Sigmoid colon (tissue), 7 donors: ENCODE measurements around the gene ARHGAP42. TPM values are rescaled to one million over a fixed set of nuclear protein-coding genes. Genes with fewer than 3 reads are reported as not detected.

Experiments
- DNase-seq: peaks from one replicate; pipeline ENCODE4 v3.0.0-alpha.2; 2019
- H3K27ac ChIP-seq, 4 donors: fragments of 200-600 bp; sonication (generic); one replicate each; pipeline ENCODE4 v1.5.1; 2016 to 2019; ENCODE audit warnings: mild to moderate bottlenecking in 1 of 4
- H3K27me3 ChIP-seq, 3 donors: fragments of 200-600 bp; sonication (generic); one replicate each; pipeline ENCODE4 v1.5.1; 2019; ENCODE audit warnings: mild to moderate bottlenecking in 1 of 3
- H3K36me3 ChIP-seq, 4 donors: fragments of 200-600 bp; sonication (generic); one replicate each; pipeline ENCODE4 v1.5.1; 2016 to 2019
- H3K4me1 ChIP-seq, 4 donors: fragments of 200-600 bp; sonication (generic); one replicate each; pipeline ENCODE4 v1.5.1; 2017 to 2019
- H3K4me3 ChIP-seq, 4 donors: fragments of 200-600 bp; sonication (generic); one replicate each; pipeline ENCODE4 v1.5.1; 2017 to 2019; ENCODE audit warnings: mild to moderate bottlenecking in 2 of 4, moderate library complexity in 1 of 4
- H3K9me3 ChIP-seq, 4 donors: fragments of 200-600 bp in 3 of 4; sonication (generic) in 3 of 4; one replicate each; pipeline versions ENCODE4 v1.5.1 to v1.6.1; 2013 to 2019
- EP300 ChIP-seq, 4 donors: sonication (generic); formaldehyde crosslinking; IDR thresholded peaks; one replicate each; pipeline ENCODE4 v1.6.1; 2017; ENCODE audit warnings: antibody characterized with exemption in 4 of 4
- POLR2A ChIP-seq, 2 donors: fragments of 450-650 bp; IDR thresholded peaks; one replicate each; pipeline ENCODE4 v1.6.1; 2016; ENCODE audit warnings: antibody characterized with exemption in 2 of 2, mild to moderate bottlenecking in 2 of 2, moderate library complexity in 2 of 2
- POLR2AphosphoS5 ChIP-seq, 4 donors: sonication (generic); formaldehyde crosslinking; IDR thresholded peaks; one replicate each; pipeline ENCODE4 v1.6.1; 2017; ENCODE audit warnings: antibody characterized with exemption in 4 of 4
- WGBS, 2 donors: extraction: QIAGEN DNeasy Blood & Tissue Kit; methylation state at CpG; one replicate each; pipeline ENCODE4 v1.1.7; 2013; 5-methylcytosine and 5-hydroxymethylcytosine counted together
- intact Hi-C: fragments of 100-400 bp; cut with DNase I; formaldehyde crosslinking; loops from one replicate; pipeline ENCODE4 v1.15.1; 2023
- polyA plus RNA-seq, 3 donors: library from polyadenylated mRNA; stranded (reverse); fragments of 200-250 nt; gene quantifications; one replicate each; pipeline ENCODE4 v1.2.3, GENCODE V29; 2013
- total RNA-seq, 4 donors: library from RNA; depleted of rRNA; stranded (reverse); fragments of >200 nt; gene quantifications; one replicate each; pipeline ENCODE4 v1.1.0, GENCODE V29; 2016
- TF ChIP-seq, protein P1 (sequence below), 4 experiments: fragments of 450-650 bp in 3 of 4; fragments of 200-600 bp in 1 of 4; IDR thresholded peaks; one replicate each; pipeline ENCODE4 v1.5.1; 2016 to 2019; ENCODE audit warnings: antibody characterized with exemption in 4 of 4, mild to moderate bottlenecking in 3 of 4, moderate library complexity in 2 of 4
- donor health status: healthy with polysubstance abuse.
- donor health status: Bipolar disorder and iron deficiency.
- donor health status: healthy.

The ARHGAP42 gene
- total and polyA plus RNA-seq, 7 donors, result 4.2 to 16.9 (median 6.4) TPM

DNA sequence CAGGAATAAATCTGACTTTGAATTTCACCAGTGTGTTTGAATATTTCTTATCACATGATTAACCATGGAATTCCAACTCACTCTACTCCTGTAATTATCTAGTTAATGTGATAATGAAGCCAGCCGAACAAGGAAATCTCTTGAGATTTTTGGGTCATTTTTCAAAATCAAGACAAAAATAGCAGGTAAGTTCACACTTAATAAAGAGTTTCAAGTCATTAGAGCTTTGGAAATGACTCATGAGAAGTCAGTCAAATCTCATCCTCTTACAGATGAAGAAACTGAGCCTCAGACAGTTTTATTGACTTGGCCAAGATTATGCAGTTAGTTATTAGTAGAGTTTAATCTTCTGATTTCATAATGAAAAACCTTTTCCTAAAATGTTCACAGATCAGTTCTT lies 148.8 kb downstream of the ARHGAP42 start:
- no peaks in the 10 kb centered on the region for H3K36me3 ChIP-seq

DNA sequence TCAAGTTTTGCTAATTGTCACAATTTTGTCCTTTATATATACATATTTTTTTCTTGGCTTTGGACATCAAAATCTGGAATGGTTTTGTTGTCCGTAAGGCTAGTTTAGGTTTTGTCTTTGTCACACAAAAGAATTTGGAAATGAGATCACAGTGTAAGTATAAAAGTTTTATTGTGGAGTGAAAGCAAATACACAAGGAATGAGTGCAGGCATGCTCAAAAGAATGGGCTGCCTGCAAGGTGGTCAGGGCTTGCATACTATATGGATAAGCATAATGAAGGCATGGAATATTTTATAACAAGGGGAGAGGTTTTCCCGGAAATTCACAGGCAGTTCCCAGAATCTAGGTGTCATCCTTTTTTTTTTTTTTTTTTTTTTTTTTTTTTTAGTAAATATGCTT lies 150.2 kb downstream of the ARHGAP42 start:
- DNase-seq, result no peak
- 91 to 92% methylated on average over 2 of the region's 2 CpGs for WGBS, 2 donors
- Histone ChIP-seq H3K4me3 (no peak overlapping the region), H3K4me1 (peaks cover 0 to 9% (median under 1%) of the 10 kb centered on the region in 4 donors), H3K27me3 (no peaks in the 10 kb centered on the region), H3K36me3 (no peaks in the 10 kb centered on the region), H3K27ac (no peak overlapping the region), H3K9me3 (no peaks in the 10 kb centered on the region)
- intact Hi-C loops, result no loop called here
- TF ChIP-seq, protein P1, sequence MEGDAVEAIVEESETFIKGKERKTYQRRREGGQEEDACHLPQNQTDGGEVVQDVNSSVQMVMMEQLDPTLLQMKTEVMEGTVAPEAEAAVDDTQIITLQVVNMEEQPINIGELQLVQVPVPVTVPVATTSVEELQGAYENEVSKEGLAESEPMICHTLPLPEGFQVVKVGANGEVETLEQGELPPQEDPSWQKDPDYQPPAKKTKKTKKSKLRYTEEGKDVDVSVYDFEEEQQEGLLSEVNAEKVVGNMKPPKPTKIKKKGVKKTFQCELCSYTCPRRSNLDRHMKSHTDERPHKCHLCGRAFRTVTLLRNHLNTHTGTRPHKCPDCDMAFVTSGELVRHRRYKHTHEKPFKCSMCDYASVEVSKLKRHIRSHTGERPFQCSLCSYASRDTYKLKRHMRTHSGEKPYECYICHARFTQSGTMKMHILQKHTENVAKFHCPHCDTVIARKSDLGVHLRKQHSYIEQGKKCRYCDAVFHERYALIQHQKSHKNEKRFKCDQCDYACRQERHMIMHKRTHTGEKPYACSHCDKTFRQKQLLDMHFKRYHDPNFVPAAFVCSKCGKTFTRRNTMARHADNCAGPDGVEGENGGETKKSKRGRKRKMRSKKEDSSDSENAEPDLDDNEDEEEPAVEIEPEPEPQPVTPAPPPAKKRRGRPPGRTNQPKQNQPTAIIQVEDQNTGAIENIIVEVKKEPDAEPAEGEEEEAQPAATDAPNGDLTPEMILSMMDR (IDR thresholded peaks at IDR 0.05), result no peak
- no peak for TF ChIP-seq POLR2AphosphoS5 (IDR thresholded peaks at IDR 0.05)
- no peak for TF ChIP-seq EP300 (IDR thresholded peaks at IDR 0.05)
- no peak for TF ChIP-seq POLR2A (IDR thresholded peaks at IDR 0.05)

More for the DNA sequence above, 148.8 kb downstream of the ARHGAP42 start:
- DNase-seq, result no peak
- no peak for TF ChIP-seq POLR2A (IDR thresholded peaks at IDR 0.05)
- TF ChIP-seq EP300 (IDR thresholded peaks at IDR 0.05), result no peak
- TF ChIP-seq, protein P1 (IDR thresholded peaks at IDR 0.05), result no peak
- TF ChIP-seq POLR2AphosphoS5 (IDR thresholded peaks at IDR 0.05), result no peak
- H3K27me3 ChIP-seq, result no peaks in the 10 kb centered on the region
- H3K4me1 ChIP-seq, result peaks cover 0 to 23% (median 14%) of the 10 kb centered on the region in 4 donors
- 87 to 89% methylated on average over 1 of the region's 1 CpG for WGBS, 2 donors
- H3K4me3 ChIP-seq, result no peak overlapping the region
- H3K9me3 ChIP-seq, result no peaks in the 10 kb centered on the region
- intact Hi-C loops, result no loop called here
- no peak overlapping the region for H3K27ac ChIP-seq

GRCh38 chr11:100841711-100842407 lies 154.8 kb downstream of the ARHGAP42 start:
- TF ChIP-seq, protein P1 (IDR thresholded peaks at IDR 0.05), result no peak
- TF ChIP-seq EP300 (IDR thresholded peaks at IDR 0.05), result no peak
- no peak for TF ChIP-seq POLR2A (IDR thresholded peaks at IDR 0.05)
- no peak for TF ChIP-seq POLR2AphosphoS5 (IDR thresholded peaks at IDR 0.05)
- no peaks in the 10 kb centered on the region for H3K27me3 ChIP-seq
- no peak overlapping the region for H3K4me3 ChIP-seq
- WGBS, 2 donors, result 92% methylated on average over 4 of the region's 4 CpGs
- DNase-seq, result no peak
- H3K27ac ChIP-seq, result no peak overlapping the region
- H3K9me3 ChIP-seq, result no peaks in the 10 kb centered on the region
- no peaks in the 10 kb centered on the region for H3K4me1 ChIP-seq
- intact Hi-C loops, result no loop called here
- no peaks in the 10 kb centered on the region for H3K36me3 ChIP-seq

GRCh38 chr11:100847696-100848216 lies 160.7 kb downstream of the ARHGAP42 start:
- TF ChIP-seq, protein P1 (IDR thresholded peaks at IDR 0.05), result no peak
- TF ChIP-seq POLR2A (IDR thresholded peaks at IDR 0.05) (no peak), EP300 (IDR thresholded peaks at IDR 0.05) (no peak)
- H3K4me1 ChIP-seq, result peaks cover 0 to 15% (median 8%) of the 10 kb centered on the region in 4 donors
- no peak for DNase-seq
- intact Hi-C loops, result no loop called here
- no peaks in the 10 kb centered on the region for H3K36me3 ChIP-seq
- no peaks in the 10 kb centered on the region for H3K27me3 ChIP-seq
- no peaks in the 10 kb centered on the region for H3K9me3 ChIP-seq
- WGBS, 2 donors, result 60 to 85% methylated on average over 3 of the region's 3 CpGs
- H3K27ac ChIP-seq, result no peak overlapping the region
- no peak overlapping the region for H3K4me3 ChIP-seq
